GM18498 (cell line): Measurements from ENCODE around the gene PRSS48.
"Not testable (repeated sequence)": the region's sequence is repeated elsewhere in the genome, so short reads cannot be mapped to it uniquely, and the experiment has no call there.

ENCODE experiments used
- ATAC-seq: cut with Tn5 transposase; IDR thresholded peaks from one replicate; pipeline ENCODE4 v1.9.1; 2021; ENCODE audit warnings: mild to moderate bottlenecking, moderate library complexity; ENCODE audit not compliant: unreplicated experiment

The PRSS48 gene, protein sequence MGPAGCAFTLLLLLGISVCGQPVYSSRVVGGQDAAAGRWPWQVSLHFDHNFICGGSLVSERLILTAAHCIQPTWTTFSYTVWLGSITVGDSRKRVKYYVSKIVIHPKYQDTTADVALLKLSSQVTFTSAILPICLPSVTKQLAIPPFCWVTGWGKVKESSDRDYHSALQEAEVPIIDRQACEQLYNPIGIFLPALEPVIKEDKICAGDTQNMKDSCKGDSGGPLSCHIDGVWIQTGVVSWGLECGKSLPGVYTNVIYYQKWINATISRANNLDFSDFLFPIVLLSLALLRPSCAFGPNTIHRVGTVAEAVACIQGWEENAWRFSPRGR

DNA sequence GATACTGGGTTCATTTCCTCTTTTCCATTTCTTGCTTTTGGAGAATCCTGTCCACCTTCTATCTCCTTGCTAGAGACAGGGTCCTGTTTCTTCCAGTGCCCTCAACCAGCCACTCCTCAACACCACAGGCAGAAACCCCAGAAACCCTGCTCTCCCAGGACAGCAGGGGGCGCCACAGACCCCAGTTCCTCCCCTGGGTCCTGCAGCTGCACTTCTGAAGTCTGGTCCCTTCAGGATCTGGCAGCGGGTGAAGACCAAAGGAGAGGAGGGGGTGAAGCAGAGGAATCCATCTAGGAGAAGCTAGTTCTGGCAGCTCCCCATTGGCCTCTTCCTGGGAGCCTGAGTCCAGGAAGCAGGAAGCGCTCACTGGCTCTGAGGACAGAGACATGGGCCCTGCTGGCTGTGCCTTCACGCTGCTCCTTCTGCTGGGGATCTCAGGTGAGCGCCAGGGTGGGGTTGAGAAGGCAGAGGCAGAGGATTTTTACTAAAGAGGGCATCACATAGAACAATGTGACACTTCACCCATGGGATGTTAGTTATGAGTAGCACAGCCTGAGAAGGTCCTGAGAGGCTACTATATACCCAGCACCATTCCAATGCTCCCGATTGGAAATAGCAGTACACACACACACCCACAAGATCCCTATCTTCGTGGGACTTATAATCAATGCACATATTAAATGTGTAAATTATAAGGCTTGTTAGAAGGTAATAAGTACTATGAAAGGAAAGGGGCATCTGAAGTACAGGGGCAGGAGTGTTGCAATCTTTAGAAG lies at the start of gene PRSS48:
PRSS48 (plus strand) TSS at position 375 of the 776 bp plus-strand sequence; CDS start at position 387, 12 bp downstream.
- ATAC-seq = no peak

DNA sequence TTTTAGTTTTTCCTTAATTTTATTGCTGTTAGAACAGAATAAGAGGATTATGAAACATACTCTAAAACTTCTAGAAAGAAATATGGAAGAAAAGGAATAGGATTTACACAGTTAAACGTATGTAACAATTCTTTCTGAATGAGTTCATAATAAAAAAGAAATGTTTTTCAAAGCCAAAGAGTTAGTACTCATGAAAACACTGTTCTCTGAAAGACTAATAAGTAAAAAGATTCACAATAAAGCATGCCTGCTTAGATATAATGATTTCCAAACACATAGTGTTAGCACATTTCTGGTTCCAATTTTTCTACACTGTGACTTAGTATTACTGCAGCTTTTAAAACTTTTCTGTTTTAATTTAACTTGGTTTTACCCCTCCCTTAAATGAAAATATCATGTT lies 49.8 kb upstream of the PRSS48 start:
- ATAC-seq = no peak

DNA sequence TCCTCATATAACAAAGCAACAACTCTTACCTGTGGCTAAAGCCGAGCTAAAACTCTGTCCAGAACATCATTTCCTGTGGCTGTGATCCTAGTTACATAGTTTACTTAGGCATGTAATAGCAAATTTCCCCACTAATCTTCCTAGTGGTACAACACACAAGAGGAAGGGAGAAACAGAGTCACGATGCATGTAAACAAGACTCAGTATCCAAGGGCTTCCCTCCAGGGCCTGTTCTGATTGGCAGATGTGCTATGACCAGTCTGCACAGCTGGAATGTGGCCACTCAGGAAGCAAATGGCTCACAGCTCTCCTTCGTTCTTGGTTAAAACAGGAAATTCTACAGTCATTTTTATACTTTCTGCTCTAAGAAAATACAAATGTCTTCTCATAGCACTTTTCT lies 49.2 kb upstream of the PRSS48 start:
- no peak for ATAC-seq

DNA sequence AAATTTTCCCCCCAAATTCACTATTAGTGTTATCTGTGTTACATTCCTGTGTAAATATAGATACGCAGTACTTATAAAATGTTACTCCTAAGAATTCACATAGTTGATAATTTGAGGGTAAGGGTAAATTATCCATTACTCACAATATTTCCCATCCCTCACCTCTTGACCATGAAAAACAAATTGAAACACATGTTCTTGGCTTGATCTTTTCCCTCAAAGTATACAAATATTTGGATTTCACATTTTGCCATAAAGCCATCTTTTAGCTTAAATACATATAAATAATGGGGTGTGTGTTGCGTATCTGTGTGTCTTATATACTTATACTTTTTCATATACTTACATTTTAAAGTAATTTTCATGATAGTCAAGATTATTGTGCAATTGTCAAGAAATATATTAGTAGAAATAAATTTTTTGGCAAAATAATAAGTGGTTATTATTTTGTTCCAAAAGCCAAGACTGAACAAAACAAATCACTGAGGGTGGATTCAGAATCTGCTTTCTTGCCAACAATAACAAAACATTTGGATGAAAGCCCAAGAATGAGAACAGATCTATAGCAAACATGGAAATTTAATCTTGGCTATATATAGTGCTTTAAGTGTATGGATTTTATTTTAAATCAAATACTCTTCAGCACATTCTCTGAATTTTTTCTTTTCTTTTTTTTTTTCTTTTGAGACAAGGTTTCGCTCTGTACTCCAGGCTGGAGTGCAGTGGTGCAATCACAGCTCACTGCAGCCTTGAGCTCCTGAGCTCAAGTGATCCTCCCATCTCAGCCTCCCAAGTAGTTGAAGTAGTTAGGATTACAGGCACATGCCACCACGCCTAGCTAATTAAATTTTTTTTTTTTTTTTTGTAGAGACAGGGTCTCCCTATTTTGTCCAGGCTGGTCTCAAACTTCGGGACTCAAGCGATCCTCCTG lies 48.5 kb upstream of the PRSS48 start:
- ATAC-seq = no peak

DNA sequence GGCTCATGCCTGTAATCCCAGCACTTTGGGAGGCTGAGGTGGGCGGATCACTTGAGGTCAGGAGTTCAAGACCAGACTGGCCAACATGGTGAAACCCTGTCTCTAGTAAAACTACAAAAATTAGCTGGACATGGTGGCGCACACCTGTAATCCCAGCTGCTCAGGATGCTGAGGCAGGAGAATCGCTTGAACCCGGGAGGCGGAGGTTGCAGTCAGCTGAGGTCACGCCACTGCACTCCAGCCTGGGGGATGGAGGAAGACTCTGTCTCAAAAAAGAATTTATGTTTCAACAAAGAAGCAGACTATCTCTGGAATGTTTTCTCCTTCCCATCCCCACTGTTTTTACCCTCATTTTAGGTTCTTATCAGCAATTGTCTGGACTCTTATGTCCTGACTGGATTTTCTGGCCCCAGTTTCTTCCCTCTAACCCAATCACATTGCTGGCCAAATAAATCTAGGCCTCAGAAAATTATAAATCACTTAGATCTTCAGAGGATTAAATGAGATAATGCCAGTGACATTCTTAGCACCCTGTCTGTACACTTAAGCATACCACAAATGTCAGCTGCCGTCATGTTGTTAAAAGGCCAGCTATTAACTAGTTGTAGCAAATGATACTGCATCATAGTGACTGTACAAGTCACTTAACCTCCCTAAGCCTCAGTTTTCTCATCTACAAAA lies 44.9 kb upstream of the PRSS48 start:
- no peak for ATAC-seq

DNA sequence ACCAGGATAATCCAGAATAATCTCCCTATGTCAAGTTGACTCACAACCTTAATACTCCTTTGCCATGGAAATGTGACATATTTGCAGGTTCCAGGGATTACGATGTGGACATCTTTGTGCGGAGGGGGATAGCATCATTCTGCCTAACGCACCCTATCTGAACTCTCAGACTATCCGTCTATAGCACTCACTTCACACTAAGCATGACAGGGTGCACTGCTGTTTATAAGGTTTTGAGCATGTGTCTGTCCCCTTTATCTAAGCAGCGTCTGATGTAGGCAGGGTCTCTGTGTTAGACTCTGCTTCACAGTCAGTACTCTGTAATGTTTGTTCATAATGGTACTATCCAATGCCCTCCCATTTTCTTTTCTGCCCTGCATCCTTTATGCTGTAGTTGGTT lies 43.4 kb upstream of the PRSS48 start:
- no peak for ATAC-seq

DNA sequence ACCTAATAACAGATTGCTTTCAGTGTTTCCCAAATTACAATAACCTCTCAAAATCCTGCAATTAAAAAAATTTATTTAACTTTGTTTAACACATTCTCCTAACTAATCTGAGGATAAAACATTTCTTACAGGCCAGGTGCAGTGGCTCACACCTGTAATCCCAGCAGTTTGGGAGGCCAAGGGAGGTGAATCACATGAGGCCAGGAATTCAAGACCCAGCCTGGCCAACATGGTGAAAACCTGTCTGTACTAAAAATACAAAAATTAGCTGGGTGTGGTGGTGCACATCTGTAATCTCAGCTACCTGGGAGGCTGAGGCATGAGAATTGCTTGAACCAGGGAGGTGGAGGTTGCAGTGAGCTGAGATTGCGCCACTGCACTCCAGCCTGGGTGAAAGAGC lies 41.6 kb upstream of the PRSS48 start:
- ATAC-seq = not testable (repeated sequence)

DNA sequence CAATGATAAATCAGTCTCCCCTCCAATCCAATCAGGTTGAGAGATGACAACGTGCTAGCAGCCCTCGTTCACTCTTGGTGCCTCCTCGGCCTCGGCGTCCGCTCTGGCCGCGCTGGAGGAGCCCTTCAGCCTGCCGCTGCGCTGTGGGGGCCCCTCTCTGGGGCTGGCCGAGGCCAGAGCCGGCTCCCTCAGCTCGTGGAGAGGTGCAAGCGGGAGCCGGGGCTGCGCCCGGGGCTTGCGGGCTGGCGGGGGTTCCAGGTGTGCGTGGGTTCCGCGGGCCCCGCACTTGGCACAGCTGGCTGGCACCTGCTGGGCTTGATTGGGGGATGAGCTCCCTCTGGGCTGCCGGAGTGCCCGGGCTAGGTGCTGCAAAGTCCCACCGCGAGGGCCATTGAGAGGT lies 40.9 kb upstream of the PRSS48 start:
- ATAC-seq = no peak

DNA sequence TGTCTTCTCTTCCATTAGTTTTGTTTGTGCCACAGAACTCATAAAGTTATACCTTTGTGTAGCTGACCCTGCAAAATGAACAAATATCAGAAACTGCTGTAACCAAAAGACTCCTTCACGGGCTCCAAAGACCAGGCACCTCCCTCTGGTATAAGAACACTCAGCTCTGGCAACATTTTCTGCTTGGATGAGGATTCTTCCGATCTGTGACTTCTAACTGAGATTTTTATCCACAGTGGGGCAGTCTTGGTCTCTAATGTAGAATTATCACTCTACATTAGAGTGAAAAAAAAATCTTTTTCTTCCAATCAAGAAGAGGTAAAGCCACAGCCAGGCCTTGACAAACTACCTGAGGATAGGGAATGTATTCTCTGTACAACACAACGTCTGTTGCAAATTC lies 38.5 kb upstream of the PRSS48 start:
- no peak for ATAC-seq

DNA sequence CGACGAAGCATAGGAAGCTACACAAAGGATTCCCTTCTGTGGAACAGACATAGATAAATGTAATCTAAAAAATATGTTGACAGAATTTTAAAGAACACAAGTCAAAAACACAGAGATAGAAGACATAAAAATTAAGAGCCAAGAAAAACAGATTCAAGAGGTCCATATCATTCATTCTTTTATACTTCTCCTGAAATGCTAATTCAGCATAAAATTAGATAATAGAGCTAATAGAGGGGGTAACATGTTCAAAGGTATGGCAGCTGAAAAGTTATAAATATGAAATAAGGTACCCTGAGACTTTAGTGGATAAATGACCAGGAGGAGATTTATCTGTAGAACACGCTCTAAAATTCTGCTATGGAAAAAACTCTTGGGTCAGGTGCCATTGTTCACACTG lies 37.4 kb upstream of the PRSS48 start:
- ATAC-seq = no peak

DNA sequence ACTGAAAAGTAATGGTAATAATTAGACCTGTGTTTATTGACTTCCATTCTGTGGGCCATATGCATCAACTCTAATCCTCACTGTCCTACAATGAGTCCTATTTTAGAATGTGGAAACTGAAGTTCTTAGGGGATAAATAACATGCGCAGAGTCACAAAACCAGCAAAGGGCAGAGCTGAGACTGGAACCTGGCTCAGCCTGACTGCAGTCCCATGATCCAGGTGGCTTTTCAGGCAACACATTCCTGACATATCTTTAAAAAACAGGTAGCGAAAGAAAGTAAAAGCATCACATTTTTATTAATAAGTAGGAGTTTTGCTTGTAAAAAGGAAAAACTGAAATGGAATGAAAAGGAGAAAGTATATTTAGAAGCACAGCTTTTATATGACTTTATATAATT lies 34.7 kb upstream of the PRSS48 start:
- ATAC-seq = no peak

DNA sequence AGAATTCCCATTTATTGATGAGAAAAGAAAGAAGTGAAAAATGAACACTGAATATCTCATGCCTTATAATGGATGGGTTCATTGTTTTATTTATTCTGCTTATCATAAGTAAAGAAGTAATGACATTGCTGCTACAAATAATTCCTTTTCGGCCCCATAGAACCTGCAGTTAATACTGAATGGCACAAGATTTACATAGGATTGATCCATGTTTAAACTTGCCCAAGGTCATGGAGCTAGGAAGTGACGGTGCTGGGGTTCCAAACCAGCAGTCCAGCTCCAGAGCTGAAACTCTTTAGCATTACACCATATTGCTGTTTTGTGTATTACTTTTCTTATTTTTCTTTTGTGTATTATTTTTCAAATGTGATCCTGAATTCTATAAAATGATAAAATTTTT lies 30.2 kb upstream of the PRSS48 start:
- ATAC-seq = no peak

DNA sequence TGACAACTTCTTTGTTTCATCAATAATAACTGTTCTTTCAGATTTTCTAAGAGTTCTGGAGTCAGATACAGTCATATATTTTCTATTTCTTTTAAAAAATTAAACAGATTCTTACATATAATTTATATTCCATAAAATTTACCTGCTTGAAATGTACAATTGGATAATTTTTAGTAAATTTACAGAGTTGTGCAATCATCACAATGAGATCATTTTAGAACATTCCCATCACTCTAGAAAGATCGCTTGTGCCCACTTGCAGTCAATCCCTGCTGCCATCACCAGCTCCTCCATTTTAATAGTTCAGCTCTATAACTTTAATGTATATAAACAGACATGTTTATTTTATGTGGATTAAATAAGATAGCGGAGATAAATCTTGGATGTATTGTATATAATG lies 29.6 kb upstream of the PRSS48 start:
- ATAC-seq = no peak

DNA sequence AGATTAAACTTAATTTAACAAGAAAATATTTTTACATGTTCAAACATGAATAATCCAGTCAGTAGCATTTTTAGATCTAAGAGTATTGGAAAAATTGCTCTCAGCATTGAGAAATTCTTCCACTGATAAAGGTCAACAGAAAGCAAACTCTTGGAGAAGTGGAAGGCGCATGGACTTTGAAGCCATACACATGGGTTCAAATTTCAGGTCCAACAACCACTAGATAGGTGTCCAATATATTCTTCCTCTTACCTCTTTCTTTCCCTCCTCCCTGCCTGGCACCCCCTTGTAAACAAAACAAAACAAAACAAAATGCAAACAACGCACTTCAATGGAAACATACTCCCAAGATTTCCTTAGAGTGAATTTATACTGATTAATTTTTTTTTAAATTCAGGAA lies 28.4 kb upstream of the PRSS48 start:
- ATAC-seq = no peak

DNA sequence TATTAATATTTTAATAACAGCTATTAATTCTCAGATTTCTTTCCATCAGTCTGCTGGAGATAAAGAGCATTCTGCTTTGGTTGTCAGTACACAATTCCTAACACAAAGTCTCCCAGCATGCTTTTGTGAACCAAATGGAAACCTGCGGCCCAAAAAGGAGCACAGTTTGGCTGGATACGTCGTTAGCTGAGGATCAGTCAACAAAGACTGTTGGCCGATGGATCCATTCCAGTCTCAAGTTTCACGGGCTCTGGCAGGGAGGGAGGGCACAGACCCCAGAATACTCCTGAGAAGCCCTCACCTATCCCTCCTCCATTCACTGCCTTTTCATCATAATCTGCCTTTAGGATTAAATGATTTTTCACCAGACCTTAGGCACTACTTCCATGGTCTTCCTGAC lies 26.3 kb upstream of the PRSS48 start:
- ATAC-seq = no peak

DNA sequence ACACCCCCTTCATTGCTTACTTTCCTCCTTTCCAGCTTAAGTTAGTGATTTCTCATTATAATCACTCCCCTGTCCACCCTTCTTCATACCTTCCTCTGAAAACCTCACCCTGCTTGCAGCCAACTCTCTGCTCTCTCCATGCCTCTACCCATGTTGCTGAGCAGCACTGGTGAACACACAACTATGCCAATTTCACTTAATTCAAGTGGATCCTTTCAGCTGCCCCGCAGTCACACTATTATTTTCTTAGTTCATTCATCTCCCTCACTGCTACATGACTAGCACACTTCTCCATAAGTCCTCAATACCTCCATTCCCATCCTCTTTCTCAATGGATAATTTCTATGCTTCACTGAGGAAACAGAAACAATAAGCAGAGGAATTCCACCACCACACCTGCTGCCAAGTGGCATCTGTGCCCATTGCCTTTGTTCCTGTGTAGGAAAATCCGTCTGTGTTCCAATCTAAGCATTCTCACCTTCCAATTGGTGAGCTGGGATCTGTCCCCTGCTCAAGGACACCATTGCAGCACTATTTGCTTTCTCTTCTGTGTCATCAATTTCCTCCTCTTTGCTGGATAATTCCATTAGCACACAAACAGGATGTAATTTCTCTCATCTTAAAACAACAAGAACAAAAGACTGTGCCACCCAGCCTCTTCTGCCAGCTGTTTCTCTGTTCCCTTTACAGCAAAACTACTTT lies 25.2 kb upstream of the PRSS48 start:
- no peak for ATAC-seq

DNA sequence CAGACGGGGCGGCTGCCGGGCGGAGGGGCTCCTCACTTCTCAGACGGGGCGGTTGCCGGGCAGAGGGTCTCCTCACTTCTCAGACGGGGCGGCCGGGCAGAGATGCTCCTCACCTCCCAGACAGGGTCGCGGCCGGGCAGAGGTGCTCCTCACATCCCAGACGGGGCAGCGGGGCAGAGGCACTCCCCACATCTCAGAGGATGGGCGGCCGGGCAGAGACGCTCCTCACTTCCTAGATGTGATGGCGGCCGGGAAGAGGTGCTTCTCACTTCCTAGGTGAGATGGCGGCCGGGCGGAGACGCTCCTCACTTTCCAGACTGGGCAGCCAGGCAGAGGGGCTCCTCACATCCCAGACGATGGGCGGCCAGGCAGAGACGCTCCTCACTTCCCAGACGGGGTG lies 21.7 kb upstream of the PRSS48 start:
- not testable (repeated sequence) for ATAC-seq

DNA sequence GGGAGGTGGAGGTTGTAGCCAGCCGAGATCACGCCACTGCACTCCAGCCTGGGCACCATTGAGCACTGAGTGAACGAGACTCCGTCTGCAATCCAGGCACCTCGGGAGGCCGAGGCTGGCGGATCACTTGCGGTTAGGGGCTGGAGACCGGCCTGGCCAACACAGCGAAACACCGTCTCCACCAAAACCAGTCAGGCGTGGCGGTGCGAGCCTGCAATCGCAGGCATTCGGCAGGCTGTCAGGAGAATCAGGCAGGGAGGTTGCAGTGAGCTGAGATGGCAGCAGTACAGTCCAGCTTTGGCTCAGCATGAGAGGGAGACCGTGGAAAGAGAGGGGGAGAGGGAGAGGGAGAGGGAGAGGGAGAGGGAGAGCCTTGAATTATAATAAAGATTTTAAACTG lies 21.3 kb upstream of the PRSS48 start:
- not testable (repeated sequence) for ATAC-seq

DNA sequence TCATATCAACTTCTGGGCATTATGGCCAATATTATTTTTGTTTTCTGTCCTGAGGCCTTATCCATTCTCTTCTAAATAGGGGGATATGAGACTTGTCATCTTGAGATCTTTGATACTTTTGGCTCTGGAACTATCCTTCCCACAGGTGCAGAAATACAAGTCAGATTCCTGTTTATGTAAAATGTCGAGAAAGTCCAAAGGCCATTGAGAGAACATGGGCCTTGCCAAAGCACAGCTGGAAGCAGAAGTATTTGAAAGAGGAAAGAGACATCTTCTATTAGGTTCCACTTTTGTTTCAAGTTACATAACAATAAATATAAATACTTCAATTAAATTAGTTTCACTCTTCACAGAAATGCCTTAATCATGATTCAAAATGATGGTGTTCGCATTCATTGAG lies 20.8 kb upstream of the PRSS48 start:
- ATAC-seq = no peak

DNA sequence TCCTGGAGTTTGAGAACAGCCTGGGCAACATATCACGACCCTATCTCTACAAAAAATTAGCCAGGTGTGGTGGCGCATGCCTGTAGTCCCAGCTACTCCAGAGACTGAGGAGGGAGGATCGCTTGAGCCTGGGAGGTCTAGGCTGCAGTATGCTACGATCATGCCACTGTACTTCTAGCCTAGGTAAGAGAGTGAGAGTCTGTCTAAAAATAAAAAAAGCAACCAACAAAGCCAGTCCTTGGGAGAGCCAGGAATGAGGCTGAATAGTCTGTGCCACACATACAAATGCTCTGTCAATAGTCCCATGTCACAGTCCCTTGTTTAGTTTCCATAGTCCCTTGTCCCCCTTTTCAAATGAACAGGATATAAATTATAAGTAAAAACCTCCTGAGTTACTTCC lies 19.3 kb upstream of the PRSS48 start:
- no peak for ATAC-seq
